GM21529 (cell line): ENCODE results near the gene AKAP7.

Source experiments
- ATAC-seq: cut with Tn5 transposase; IDR thresholded peaks from one replicate; pipeline ENCODE4 v1.9.1; 2021; ENCODE audit not compliant: unreplicated experiment

The AKAP7 gene

DNA sequence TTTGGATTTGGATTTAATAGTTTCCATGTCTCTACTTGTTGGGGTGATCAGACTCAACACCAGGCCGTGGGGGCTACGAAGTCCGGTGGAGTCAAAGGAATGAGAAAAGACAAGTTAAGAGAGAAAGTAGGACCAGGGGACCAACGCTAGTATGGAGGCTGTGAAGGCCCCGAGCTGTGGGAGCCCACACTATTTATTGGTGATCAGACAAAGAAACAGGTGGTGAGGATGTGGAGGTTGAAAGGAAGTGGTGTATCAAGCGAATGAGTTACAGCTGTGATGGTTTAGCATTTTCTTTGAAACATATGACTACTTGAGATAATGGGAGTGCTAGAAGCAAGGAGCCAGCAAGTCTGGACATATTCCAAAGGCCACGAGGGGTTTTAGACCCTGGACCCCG is 62.4 kb downstream of the AKAP7 start:
- no peak for ATAC-seq

DNA sequence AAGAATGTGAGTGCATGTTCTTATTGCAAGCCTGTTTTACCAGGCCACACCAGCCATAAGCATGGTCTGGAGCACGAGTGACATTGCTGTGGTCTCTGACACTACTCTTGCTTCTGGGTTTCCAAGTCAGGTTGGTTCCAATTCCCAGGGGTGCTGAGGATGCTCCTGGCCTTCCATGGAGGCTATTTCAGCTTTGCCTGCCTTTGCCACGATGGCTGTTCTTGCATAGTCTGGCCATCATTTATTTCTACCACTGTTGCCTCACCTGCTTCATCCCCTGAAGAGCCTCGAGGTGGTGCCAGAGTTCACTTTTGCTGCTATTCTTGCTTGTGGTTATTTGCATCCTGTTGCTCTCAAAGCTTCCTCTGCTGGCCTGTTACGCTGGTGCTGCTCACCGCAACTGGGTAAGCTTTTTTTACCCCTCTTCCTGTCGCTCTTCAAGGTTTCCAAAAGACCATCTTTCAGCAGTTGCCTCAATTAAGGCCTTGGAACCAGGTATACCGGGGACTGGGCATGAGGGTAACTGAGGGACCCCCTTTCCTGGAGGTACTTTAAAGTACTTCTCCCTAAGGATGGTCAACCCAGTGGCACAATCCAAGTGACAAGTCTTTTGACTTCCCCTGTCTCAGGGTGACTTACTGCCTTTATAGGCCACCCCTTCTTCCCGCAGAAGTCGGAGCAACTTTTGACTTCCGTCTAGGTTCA is 64.5 kb downstream of the AKAP7 start:
- ATAC-seq, result peak; percentile 100

DNA sequence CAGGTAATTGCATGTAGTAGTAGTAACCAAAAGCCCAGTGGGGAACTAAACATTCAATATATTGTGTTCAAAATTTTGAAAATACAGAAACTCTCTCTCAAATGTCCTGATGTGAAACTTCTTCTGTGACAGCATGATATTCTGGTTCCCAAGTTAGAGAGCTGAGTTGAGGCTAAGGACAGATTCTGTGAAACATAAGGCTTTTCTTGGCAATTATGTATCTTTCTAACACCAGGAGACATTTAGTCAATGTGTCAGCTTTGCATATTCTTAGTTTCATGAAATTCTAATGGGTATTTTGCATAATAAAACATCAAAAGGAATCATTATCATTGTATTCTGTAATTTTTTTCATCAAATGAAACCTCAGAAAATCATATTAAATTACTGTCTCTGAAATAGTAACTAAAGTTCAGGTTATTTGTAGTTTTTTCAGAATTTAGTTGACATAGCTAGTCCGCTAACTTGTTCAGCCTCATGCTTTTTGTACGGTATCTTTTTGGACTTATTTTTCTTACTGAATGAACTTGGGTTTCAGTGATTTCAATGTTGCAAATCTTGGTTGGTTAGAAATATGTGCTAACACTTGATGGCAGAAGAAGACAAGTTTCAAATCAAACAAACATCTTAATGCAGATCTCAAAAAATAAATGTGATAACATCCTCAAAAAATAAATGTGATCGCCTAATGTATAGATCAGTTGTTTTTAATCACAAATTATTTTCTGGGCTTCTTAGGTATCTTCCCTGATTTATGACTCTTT is 70.4 kb downstream of the AKAP7 start:
- no peak for ATAC-seq

DNA sequence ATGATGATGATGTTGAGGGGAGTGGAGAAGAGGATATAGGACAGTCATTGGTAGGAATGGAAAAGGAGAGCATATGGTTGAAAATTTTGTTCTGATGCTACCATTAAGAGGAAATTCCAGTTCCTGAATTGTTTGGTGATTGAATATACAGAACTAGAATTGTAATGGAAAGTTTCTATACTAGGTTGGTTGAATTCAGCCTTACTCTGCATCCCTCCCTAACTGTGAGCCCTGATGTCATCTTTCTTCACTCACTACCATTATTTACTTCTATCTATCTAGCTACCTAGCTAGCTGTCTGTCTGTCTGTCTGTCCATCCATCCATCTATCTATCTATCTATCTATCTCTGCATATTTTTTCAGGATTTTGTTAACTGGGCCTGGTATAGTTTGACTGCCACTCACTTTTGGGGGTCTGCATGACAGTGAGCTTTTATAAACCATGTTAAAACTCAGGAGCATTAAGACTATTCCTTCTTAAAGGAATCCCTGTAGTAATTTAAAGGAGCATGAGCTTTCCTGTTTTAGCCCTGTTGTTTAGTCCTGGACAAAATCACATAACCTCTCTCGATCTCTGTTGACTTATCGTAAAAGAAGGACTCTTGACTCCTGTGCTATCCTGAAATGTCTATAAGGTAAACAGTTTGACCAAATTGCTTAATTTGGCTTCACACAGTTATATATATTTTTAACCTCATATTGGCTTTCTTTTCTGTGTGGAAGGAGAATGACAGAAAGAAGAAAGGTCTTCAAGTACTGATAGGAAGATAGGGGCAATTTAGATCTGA is 71.4 kb downstream of the AKAP7 start:
- no peak for ATAC-seq

DNA sequence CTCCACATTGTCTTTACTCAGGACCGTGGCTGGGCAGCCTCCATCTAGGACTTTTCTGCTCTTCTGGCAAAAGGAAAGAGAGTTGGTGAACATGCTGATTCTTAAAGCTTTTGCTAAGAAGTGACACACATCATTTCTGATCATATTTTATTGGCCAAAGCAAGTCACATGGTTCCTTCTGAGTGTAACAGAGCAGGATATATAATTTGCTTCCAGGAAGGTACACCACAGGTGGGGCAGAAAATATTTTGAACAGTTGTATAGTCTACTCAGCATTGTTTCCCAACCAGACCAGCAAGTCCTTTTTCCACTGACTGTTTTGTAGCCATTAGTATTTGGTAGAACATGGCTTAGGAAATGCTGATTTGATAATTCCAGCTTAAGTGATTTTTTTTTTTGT is 73.5 kb downstream of the AKAP7 start:
- no peak for ATAC-seq

DNA sequence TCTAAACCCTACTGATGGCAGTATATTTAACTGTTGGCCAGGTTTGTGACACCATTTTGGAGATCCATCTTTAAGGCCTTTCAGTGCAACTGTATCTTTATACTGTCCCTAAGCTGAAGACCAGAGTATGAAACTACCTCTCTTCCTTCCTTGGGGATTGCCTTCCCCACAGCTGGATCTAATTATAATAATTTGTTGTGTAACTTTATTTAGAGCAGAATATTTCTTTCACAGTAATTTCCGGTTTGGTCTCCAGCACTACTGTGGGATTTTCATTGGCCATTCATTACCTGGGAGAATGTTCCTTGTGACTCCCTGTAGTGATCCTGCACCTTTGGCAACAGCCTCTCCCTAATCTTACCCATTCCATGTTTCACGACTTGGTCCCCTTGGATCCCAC is 75.2 kb downstream of the AKAP7 start:
- no peak for ATAC-seq

DNA sequence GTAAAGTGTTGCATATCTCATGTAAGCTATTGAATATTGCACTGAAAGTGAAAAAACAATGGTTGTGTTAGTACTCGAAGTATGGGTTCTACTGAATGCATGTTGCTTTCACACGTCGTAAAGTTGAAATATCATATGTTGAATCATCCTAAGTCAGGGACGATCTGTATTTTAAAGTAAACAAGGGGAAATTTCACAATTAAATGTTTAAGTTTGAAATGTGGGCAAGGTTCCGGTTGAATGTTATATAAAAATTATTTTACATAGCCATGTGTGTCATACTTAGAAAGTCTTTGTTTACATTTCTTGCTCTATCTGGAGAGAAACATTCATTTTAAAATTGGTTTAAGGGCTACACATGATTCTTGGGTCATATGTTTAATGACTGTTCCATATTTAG is 76.8 kb downstream of the AKAP7 start:
- ATAC-seq, result no peak

DNA sequence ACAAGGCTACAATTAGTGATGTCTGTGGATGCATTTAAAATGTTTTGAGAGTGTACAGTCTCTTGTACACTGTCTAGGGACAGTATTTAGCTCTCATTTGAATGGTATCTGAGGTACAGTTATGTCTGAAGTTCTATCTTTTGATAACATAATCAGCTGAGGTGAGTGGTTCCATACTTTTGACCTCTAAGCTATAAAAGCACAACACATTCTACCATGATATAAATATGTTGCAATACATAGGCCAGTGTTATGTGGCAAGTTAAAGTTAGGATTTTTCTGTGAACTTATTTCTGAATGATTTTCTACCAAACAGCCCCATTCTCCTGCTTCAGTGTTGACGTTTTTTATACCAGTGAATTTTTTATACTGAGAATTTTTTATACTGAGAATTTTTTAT is 77.6 kb downstream of the AKAP7 start:
- ATAC-seq, result no peak

DNA sequence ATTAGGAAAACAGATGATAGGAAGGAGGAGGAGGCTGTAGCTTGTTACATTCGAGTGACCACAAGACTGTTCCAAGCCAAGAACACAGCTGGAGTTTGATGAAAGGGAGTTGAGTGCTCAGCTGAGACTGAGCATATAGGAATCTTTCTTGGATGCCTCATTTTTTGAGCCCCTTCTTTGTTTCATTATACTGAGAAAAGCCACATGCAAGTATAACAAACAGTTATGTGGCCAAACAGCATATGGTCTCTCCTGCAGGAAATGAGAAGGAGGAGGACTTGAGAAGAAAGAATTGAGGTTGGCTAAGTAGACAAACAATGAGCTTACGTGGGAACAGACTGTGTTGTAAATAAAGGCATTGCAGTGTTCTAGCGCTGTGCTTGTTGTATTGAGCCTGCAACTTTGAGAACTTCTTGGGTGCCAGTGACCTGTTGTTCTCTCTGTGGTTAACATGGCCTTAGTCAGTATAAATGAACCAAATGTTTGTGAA is 78.3 kb downstream of the AKAP7 start:
- no peak for ATAC-seq

DNA sequence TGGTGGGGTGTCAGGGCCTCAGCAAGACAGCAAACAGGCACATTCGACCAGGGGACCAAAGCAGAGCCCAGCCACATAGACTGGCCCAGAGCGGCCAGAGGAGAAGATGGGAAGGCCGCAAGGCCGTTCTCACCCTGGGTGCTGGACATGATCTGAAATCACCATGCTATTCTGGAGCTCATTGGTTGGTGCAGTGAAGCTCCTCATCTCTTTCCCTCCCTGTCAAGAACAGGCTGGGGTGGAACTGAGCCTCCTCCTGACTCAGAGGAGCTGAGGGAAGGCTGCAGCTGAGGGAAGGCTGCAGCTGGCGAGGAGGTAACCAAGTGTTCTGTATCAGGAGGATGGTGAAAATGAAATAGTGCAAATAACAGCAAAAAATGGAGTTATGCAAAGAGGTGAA is 80.0 kb downstream of the AKAP7 start:
- no peak for ATAC-seq

DNA sequence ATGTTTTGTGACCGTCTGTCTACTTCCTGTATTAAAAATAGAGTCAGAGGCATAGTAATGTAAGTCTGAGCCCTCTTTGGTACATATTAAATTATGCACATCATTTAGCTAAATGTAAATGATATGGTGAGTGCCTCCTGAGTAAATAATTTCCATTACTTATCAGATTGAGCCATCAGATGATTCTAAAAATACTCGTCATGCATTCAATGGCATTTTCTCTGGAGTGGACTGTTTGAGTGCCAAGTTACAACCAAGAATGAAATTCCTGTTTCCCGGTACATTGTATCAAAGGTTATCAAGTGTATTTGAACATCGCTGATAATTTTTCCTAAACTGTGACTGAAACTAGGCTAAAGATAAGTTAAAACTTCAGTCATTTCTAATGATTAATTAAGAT is 81.0 kb downstream of the AKAP7 start:
- ATAC-seq, result no peak

DNA sequence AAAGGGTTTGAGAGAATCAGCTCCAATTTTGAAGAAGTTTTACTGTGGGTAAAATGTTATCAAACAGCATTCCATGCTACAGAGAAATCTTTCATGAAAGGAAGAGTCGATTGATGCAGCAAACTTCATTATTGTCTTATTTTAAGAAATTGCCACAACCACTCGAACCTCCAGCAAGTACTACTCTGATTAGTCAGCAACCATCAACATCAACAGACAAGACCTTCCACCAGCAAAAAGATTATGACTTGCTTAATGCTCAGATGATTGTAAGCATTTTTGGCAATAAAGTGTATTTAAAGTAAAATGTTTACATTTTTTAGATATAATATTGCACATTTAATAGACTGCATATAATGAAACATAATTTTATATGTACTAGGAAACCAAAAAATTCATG is 87.5 kb downstream of the AKAP7 start:
- ATAC-seq, result no peak

DNA sequence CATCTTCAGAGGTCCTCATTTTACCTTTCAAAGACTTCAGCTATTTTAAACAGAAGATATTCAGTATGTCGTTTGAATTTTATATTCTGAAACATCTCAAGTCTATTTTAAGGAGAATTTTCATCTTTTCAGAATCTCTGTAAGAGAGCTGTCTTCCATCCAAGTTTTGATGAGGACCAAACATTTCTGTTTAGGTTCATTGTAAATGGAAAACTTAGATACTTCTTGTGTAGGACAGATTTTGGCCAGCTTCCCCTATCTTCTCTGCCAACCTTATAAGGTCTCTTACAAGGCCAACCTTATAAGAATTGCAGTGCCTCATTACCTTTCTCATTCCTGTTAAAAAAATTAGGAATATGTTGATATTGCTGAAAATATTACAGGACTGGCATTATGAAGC is 88.1 kb downstream of the AKAP7 start:
- ATAC-seq, result no peak

DNA sequence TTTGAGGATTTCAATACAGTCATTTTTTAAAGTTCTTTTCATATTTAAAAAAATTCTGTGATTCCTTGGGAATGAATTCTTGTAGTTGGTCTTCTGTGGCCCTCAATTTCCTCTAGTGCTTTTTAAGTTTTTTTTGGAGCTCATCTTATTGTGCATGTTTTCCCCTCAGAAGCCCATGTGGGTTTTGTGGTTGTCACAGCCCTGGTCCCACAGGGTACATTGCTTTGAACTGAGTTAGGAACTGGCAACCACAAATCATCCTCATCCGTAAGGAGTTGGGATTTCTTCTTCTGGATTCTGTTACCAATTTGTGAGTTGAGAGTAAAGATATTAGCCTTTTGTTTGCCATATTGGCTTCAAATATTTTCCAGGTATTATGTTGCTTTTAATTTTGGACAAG is 89.9 kb downstream of the AKAP7 start:
- no peak for ATAC-seq

DNA sequence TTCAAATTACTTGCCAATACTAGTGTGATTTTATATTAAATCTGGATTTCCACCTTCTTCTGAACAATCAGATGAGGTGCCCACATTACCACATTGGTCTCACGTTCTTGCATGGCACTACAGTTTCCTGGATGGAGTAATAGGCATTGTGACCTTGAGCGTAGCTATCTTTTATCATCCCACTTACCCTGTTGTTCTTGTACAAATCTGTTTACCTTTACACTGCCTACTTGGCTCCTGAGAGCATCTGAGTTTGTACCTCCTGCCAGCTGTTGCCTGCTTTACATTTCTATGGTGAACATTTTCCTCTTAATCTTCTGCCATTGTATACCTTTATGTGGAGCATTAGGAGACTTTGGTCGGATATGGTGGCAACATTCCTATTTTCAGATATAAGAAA is 90.7 kb downstream of the AKAP7 start:
- ATAC-seq, result no peak

DNA sequence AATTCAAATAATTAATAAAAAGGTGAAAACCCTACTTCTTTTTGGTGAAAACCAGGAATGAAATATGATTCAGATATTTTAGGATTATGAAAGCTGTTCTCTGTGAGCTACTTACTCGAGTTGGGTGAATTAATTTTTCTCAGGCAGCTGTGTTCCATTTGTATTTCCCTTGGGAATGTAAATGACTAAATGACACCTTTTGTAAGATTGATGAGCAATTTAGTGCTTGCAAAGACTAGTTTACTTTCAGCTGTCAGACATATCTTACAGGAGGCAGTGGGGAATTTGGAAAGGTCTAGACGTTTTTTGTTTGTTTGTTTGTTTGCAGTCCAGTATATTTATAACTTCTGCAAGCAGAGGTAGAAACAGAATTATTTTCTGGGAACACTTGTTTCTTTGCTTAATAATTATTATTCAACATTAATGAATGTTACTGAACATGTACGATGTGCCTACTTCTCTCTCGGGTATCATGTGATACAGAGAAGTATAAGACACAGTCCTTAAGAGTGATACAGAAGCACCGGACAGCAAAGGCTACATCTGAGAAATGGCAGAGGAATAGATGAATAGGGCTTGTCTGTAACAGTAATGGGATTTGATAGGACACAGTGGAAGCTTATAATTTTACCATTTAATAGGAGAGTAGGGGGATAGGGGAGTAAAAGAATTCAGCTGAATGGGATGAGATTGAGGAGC is 91.3 kb downstream of the AKAP7 start:
- ATAC-seq, result no peak

DNA sequence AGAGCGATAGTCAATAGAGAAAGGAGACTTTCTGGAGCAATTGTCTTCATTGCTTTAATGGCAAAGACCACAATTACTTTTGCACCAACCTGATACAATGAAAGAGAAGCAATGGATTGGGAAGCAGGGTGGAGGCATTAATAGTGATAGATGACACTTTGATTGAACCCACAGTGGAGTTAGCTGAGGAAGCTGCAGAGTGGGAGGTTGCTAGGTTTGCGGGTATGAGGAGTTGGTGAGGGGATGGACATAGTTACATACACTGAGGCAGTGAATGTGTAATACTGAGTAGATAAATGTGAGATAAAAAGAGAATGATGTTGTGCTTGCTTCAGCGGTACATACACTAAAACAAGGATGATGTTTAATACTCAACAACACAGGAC is 91.9 kb downstream of the AKAP7 start:
- no peak for ATAC-seq

DNA sequence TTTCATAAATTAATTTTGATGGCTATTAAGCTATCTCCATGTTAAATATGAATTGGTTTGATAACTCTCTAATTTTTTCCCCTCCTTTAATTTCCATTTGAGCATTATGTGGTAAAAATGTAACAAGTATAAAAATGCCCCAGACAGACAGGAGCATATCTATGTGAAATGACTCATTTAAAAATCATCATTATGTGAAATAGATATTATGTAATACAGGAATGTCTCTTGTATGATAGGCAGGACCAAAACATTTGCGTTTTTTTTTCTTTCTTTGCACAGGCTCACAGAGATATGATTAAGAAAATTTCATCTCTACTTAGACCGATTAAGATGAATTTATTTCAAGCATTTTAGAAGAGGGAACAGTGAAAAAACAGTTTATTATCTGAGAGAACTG is 95.8 kb downstream of the AKAP7 start:
- ATAC-seq, result no peak

DNA sequence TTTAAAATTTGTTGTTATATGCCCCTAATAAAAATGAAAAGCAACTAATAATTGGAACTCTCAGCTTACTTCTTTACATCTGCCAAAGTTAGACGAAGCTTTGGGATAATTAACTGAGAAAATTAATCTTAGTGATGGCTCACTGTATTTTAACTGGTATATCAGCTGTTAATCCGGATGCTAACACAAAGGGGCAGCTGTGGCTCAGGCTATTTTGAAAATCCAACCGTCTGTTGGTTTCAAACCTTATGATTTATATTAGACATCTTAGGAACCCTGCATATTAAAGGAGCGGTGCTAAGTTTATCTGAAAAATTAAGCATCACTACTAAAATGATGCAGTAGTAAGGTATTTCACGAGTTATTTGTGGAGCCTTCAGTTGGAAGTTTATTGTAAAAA is 96.6 kb downstream of the AKAP7 start:
- no peak for ATAC-seq

DNA sequence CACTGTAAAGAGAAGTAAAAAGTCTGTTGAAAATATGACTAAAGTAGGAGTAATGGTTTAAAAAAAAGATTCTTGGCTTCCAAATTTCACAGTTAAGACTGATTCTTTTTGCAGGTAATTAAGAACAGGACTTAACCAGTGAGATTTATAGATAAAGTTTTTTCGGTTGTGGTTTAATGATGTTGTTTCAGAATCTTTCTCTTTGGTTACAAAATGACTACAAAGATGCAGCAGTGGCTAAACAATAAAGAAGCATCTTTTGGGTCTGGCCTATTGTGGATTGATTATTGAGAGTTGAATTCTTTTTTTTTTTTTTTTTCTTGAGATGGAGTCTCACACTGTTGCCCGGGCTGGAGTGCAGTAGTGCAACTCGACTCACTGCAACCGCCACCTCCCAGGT is 109.7 kb downstream of the AKAP7 start:
- ATAC-seq, result no peak

DNA sequence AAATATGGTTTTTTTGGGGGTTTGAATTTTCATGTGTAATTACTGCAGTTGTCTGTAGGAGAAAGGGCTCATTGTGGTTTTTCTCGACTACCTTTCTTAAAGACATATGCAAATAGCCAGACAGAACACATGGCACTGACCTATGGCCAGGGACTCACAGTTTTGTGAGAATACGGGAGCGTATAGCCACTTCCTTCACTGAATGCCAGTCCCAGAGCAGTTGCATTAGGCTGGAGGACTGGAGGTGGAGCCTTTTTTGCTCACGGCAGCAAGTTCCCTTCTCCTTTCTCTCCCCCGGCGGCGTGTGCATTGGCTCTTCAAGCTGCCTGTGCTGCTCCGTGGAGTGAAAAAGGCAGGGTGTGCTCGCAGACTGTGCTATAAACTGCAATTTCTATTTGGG is 114.9 kb downstream of the AKAP7 start:
- ATAC-seq, result peak; percentile 76
